BE2C (cell line): ENCODE data around the gene RAB43.
"Not testable (repeated sequence)": the region's sequence is repeated elsewhere in the genome, so short reads cannot be mapped to it uniquely, and the experiment has no call there.

Experiments used
- DNase-seq: peaks from one replicate; pipeline ENCODE4 v3.0.0-alpha.2; 2020
- H3K27me3 ChIP-seq: fragments of 250-450 bp; sonication (Bioruptor Pico); 2 replicates; pipeline ENCODE4 v1.5.1; 2020; ENCODE audit warnings: mild to moderate bottlenecking
- H3K36me3 ChIP-seq: fragments of 250-450 bp; sonication (Bioruptor Pico); 2 replicates; pipeline ENCODE4 v1.5.1; 2020; ENCODE audit warnings: mild to moderate bottlenecking
- H3K4me1 ChIP-seq: fragments of 250-450 bp; sonication (Bioruptor Pico); 2 replicates; pipeline ENCODE4 v1.5.1; 2020
- H3K4me3 ChIP-seq: 2 replicates; pipeline ENCODE4 v1.5.1; 2011; ENCODE audit warnings: low read depth, low read length
- H3K9me3 ChIP-seq: fragments of 250-450 bp; sonication (Bioruptor Pico); 2 replicates; pipeline ENCODE4 v1.5.1; 2020
- TF ChIP-seq, protein P1 (sequence below): IDR thresholded peaks from 2 replicates; pipeline ENCODE4 v1.5.1; 2012; ENCODE audit warnings: mild to moderate bottlenecking, low read depth, low read length

Gene RAB43

DNA sequence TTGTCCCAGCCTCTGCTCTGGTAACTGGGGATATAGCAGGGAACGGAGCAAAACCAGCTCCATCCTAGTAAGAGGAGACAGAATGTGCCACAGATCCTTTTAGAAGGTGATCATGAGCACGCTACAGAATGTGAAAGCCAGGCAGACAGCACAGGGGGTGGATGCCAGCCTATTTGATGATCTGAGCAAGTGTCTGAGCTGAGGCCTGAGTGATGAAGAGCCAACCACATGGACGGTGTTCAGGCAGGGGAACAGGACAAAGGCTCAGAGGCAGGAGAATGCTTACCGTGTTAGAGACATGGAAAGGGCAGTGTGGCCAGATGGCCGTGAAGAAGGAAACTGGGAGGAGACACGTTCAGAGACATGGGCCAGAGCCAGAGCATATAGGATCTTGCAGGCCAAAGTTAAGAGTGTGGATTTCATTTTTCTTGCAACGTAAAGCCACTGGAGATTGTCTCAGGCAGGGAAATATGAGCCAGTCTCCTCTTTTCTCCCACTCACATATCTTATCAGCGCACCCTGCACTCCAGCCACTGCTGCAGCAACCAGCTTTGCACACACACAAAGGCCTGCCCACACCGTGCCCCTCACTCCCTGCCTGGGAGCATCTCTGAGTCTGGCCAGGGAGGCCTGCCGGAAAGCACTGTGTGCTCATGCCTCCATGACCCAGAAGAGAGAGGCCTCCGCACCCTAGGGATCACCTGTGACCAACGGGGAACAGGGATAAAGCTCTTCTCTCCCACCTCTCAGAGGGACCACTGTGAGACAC, 20.1 kb downstream of the RAB43 start:
- Histone ChIP-seq H3K9me3 (no peaks in the 10 kb centered on the region), H3K4me1 (no peaks in the 10 kb centered on the region), H3K4me3 (no peak overlapping the region), H3K36me3 (no peaks in the 10 kb centered on the region), H3K27me3 (no peaks in the 10 kb centered on the region)
- TF ChIP-seq, protein P1, sequence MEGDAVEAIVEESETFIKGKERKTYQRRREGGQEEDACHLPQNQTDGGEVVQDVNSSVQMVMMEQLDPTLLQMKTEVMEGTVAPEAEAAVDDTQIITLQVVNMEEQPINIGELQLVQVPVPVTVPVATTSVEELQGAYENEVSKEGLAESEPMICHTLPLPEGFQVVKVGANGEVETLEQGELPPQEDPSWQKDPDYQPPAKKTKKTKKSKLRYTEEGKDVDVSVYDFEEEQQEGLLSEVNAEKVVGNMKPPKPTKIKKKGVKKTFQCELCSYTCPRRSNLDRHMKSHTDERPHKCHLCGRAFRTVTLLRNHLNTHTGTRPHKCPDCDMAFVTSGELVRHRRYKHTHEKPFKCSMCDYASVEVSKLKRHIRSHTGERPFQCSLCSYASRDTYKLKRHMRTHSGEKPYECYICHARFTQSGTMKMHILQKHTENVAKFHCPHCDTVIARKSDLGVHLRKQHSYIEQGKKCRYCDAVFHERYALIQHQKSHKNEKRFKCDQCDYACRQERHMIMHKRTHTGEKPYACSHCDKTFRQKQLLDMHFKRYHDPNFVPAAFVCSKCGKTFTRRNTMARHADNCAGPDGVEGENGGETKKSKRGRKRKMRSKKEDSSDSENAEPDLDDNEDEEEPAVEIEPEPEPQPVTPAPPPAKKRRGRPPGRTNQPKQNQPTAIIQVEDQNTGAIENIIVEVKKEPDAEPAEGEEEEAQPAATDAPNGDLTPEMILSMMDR, result no peak
- no peak for DNase-seq

DNA sequence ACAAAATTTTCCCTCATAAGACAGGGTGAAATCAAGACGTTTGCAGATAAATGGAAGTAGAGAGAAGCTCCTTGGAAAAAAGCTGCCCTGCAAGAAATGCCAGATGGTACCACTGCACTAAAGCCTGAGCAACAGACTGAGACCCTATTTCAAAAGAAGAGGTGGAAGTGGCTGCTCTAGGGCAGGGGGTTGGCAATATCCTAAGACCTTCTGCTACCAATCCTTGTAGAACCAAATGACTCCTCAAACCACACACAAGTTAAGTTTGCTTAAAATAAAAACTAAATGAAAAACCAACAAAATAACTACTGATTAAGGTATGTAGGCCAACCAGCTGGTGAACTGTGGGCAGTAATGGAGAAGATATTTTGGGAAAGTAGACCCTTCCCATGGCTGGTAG, 21.3 kb downstream of the RAB43 start:
- TF ChIP-seq, protein P1, result no peak
- DNase-seq, result no peak

GRCh38 chr3:129095285-129095684, 26.3 kb downstream of the RAB43 start:
- H3K9me3 ChIP-seq, result no peaks in the 10 kb centered on the region
- TF ChIP-seq, protein P1, result no peak
- H3K4me1 ChIP-seq, result no peaks in the 10 kb centered on the region
- no peaks in the 10 kb centered on the region for H3K36me3 ChIP-seq
- DNase-seq, result no peak
- no peak overlapping the region for H3K4me3 ChIP-seq
- no peaks in the 10 kb centered on the region for H3K27me3 ChIP-seq

More for the DNA sequence above, 21.3 kb downstream of the RAB43 start:
- no peaks in the 10 kb centered on the region for H3K4me1 ChIP-seq
- H3K4me3 ChIP-seq, result no peak overlapping the region
- no peaks in the 10 kb centered on the region for H3K36me3 ChIP-seq
- no peaks in the 10 kb centered on the region for H3K27me3 ChIP-seq
- no peaks in the 10 kb centered on the region for H3K9me3 ChIP-seq

DNA sequence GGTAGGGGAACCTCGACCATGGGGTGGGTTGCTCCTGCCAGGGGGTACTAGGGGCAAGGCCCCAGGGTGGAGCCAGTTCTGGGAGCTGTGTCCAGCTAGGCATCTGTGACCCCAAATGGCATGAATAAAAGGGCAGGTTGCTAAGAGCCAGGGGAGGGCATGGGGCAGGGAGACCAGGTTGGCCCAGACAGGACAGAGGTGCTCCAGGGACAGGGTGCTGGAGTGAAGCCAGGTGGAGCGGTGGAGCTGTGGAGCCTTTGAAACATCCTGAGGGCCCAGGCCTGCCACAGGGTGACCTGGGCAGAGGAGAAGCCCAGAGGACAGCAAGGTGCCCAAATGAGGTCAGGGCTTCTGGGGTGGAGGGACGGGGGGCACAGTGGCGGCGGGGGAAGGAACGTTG, 33.3 kb downstream of the RAB43 start:
- not testable (repeated sequence) for H3K27me3 ChIP-seq

GRCh38 chr3:129087904-129088303, 33.7 kb downstream of the RAB43 start:
- not testable (repeated sequence) for H3K9me3 ChIP-seq, H3K27me3 ChIP-seq, H3K36me3 ChIP-seq, H3K4me1 ChIP-seq, H3K4me3 ChIP-seq
- DNase-seq, result peak; percentile 43

More for the DNA sequence above, 33.3 kb downstream of the RAB43 start:
- not testable (repeated sequence) for DNase-seq, H3K4me3 ChIP-seq, H3K9me3 ChIP-seq, H3K4me1 ChIP-seq, H3K36me3 ChIP-seq

DNA sequence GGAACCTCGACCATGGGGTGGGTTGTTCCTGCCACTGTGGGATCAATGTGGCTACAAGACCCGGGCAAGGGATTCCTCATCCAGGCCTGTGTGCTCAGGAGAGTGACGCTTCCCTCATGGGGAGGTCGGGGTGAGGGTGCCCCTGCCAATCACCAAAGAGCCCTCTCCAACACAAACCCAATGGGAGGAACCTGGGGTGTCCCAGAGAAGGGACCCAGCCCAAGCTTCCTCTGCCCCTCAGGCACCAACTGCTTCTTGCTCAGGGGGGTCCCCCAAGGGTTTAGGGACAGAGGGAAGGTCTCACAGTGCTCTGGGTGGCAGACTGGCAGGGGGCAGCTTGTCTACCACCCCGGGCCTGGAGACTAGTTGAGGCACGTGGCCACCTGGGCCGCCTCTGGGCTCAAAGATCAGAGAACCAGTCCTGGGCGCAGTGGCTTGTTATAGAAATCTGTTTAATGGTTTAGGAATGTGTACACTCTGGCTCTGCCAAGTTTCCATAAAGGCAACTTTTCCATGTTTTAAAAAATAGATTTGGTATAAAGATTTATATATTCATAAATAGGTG, 34.4 kb downstream of the RAB43 start:
- H3K4me3 ChIP-seq, result no peak overlapping the region
- H3K4me1 ChIP-seq, result no peaks in the 10 kb centered on the region
- no peaks in the 10 kb centered on the region for H3K27me3 ChIP-seq
- H3K9me3 ChIP-seq, result no peaks in the 10 kb centered on the region
- TF ChIP-seq, protein P1, result no peak
- DNase-seq, result no peak
- no peaks in the 10 kb centered on the region for H3K36me3 ChIP-seq

GRCh38 chr3:129085818-129086217, 35.8 kb downstream of the RAB43 start:
- H3K27me3 ChIP-seq, result no peaks in the 10 kb centered on the region
- H3K36me3 ChIP-seq, result no peaks in the 10 kb centered on the region
- H3K4me1 ChIP-seq, result no peaks in the 10 kb centered on the region
- TF ChIP-seq, protein P1, result no peak
- no peak overlapping the region for H3K4me3 ChIP-seq
- no peak for DNase-seq
- H3K9me3 ChIP-seq, result no peaks in the 10 kb centered on the region
